ENCODE results near the gene FZD4.

DNA sequence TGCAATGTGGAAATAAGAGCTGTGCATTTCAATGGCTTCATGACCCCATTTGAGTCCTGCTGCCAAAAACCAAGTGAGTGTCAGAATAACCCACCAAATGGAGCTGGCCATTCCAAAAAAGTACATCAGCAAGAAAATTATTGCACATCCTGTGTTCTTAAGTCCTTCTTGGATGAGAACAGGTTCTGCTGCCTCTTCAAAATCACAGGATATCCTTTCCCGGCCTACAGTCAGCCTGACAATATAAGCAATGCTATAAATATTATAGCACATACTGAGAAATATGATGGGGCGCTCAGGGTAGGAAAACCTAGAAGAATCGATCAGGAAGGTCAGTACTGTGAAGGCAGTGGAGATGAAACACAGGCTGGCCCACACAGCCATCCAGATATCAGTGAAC lies 3.5 kb downstream of the FZD4 start:
- TF ChIP-seq POLR2AphosphoS5 (IDR thresholded peaks at IDR 0.05) = no peak
- TF ChIP-seq, protein P1, sequence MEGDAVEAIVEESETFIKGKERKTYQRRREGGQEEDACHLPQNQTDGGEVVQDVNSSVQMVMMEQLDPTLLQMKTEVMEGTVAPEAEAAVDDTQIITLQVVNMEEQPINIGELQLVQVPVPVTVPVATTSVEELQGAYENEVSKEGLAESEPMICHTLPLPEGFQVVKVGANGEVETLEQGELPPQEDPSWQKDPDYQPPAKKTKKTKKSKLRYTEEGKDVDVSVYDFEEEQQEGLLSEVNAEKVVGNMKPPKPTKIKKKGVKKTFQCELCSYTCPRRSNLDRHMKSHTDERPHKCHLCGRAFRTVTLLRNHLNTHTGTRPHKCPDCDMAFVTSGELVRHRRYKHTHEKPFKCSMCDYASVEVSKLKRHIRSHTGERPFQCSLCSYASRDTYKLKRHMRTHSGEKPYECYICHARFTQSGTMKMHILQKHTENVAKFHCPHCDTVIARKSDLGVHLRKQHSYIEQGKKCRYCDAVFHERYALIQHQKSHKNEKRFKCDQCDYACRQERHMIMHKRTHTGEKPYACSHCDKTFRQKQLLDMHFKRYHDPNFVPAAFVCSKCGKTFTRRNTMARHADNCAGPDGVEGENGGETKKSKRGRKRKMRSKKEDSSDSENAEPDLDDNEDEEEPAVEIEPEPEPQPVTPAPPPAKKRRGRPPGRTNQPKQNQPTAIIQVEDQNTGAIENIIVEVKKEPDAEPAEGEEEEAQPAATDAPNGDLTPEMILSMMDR (IDR thresholded peaks at IDR 0.05) = no peak

Measured in sigmoid colon (tissue), 4 donors.